Activated naive CD4-positive, alpha-beta T cell treated with anti-CD3 and anti-CD28 coated beads, Interleukin-2, amount 10 ng/mL, durations not matched to agents 7 days and 5 days (primary cell): Measurements from ENCODE around the gene VWF.

ENCODE experiments used
- CTCF ChIA-PET: fragments of 350-600 bp; sonication (Branson Sonifier 250); formaldehyde crosslinking; loops from one replicate; lab custom pipeline; 2021; ENCODE audit warnings: antibody characterized with exemption; lab: Charles Lee
- DNase-seq: peaks from one replicate; pipeline ENCODE4 v3.0.0-alpha.2; 2020
- H3K27ac Mint-ChIP-seq: one replicate; pipeline ENCODE4 v1.8.0; 2021; ENCODE audit warnings: mild to moderate bottlenecking, moderate library complexity, mixed read lengths
- H3K27me3 Mint-ChIP-seq: one replicate; pipeline ENCODE4 v1.8.0; 2021; ENCODE audit warnings: mild to moderate bottlenecking, mixed read lengths
- H3K36me3 Mint-ChIP-seq: one replicate; pipeline ENCODE4 v1.8.0; 2021; ENCODE audit warnings: mixed read lengths
- H3K4me1 Mint-ChIP-seq: one replicate; pipeline ENCODE4 v1.8.0; 2021; ENCODE audit warnings: mixed read lengths
- H3K4me3 Mint-ChIP-seq: one replicate; pipeline ENCODE4 v1.8.0; 2021; ENCODE audit warnings: mild to moderate bottlenecking, moderate library complexity, mixed read lengths
- H3K9me3 Mint-ChIP-seq: one replicate; pipeline ENCODE4 v1.8.0; 2021; ENCODE audit warnings: mixed read lengths

VWF gene

DNA sequence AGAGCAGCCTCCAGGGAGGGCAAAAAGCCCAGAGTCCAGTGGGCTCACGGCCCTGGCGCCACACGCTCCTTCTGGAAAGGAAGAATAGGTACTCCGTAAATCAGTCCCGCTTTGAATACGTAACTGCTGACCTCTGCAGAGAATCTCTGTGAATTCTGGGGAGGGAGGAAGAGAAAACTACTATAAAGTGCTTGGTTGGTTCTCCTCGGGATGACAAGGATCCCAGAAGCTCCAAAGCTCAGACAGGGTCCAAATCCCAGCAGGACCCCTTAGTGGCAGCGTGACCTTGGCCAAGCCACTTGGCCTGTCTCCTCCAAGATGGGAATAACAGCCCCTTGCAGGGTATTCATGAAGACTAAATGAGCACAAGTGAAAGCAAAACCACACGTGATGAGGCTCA, 211.1 kb downstream of the VWF start:
- no peak for DNase-seq
- H3K27ac Mint-ChIP-seq: no peak overlapping the region
- no peaks in the 10 kb centered on the region for H3K36me3 Mint-ChIP-seq
- peaks cover 14% of the 10 kb centered on the region for H3K27me3 Mint-ChIP-seq
- H3K4me1 Mint-ChIP-seq: no peaks in the 10 kb centered on the region
- no peak overlapping the region for H3K4me3 Mint-ChIP-seq
- CTCF ChIA-PET: no interaction called here
- no peaks in the 10 kb centered on the region for H3K9me3 Mint-ChIP-seq

DNA sequence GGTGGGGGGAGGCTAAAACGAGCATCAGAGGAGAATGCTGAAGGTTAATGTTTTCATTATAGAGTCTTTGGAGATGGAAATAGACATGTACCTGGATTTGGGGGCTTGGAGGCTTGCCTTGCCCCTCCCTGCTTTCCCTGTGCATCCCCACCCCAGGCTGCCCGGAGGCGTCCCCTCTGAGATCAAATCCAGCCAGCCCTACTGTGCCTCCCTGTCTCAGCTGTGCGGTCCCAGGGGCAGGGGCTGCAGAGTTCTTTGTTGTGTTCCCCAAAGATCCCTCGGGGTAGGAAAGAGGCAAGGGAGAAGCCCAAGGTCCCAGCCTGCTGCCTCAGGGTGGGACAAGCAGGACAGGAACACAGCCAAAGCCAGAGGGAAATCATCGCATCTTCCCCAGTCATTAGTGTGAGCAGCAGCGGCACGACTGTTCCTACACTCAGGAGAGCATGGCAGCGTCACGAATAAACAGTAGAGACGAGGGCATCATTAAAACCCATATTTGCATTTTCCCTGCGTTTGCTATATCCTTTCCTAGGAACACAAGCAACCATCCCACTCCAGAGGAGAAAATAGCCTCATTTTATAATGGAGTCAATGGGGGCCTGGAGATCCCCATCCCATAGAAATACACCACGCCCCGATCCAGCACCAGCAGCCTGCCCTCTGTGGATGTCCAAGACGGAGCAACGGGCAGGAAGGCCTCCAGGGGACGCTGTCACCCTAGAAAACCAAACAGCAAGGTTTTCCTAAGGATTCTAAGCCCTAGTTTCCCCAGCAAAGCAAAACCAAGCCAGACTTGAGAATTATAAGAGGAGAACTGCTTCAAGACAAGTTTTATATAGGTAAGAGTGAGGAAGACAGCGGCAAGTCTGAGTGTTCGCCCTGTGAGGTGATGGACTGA, 211.8 kb downstream of the VWF start:
- no peak for DNase-seq
- Mint-ChIP-seq H3K4me3 (no peak overlapping the region), H3K27me3 (peaks cover 19% of the 10 kb centered on the region)

GRCh38 chr12:5912011-5912410, 212.5 kb downstream of the VWF start:
- Mint-ChIP-seq H3K27ac (no peak overlapping the region), H3K27me3 (peaks cover 20% of the 10 kb centered on the region), H3K4me3 (no peak overlapping the region), H3K36me3 (no peaks in the 10 kb centered on the region), H3K9me3 (no peaks in the 10 kb centered on the region), H3K4me1 (no peaks in the 10 kb centered on the region)
- CTCF ChIA-PET: no interaction called here
- no peak for DNase-seq

More for the DNA sequence above, 211.8 kb downstream of the VWF start:
- Mint-ChIP-seq H3K9me3 (no peaks in the 10 kb centered on the region), H3K27ac (no peak overlapping the region), H3K36me3 (no peaks in the 10 kb centered on the region), H3K4me1 (no peaks in the 10 kb centered on the region)
- CTCF ChIA-PET: no interaction called here

DNA sequence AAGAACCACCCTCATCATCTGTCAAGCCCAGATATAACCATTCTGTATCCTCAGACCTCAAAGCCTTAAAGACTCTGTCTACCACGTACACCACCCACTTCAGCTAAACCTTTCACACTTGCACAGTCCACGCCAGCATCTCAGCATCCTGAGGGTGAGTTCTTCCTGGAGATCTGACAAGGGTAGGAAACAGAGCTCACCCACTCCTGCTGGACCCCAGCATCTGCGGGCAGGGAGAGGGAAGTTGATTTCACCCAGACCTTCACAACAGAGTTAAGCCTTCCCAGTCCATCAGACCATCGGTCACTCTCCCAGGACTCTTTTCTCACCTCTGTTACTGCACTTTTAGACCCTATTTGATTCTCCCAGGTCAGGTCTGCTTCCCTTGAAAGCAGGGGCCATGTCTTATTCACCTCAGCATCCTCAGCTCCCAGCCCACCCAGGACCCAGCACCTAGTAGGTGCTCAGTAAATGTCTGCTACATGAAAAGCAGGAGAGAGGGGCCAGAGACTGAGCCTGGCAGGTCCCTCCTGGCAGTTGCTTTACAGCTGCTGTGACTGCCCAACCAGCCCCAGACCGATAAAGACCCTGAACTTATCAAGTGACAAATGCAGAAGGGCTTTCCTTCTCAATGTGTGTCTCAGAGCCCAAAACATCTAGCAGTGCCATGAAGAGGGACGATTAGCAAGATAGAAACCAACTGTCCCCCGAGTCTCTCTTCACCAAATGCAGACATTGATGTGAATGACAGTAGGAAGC, 213.5 kb downstream of the VWF start:
- Mint-ChIP-seq H3K4me1 (no peaks in the 10 kb centered on the region), H3K27ac (no peak overlapping the region), H3K9me3 (no peaks in the 10 kb centered on the region), H3K27me3 (peaks cover 20% of the 10 kb centered on the region), H3K4me3 (no peak overlapping the region), H3K36me3 (no peaks in the 10 kb centered on the region)
- DNase-seq: no peak
- CTCF ChIA-PET: no interaction called here

DNA sequence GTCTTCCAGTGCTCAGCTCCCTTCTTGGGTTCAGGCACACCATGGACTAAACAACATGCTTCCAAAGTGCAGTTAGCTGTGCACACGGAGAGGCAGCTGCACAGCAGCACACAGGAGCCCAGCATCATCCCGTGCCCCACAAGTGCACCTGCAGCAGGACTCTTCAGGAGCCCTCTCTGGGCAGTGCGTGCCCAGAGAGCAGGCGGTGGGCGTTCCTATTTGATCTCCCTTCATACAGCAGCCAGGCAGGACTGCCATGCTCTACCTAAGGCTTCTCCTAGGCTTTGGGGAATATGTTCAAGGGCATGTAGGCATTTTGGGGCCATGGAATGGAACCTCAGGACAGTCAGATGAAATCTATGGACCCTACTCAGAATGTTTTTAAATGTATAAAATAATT, 214.9 kb downstream of the VWF start:
- Mint-ChIP-seq H3K4me1 (no peaks in the 10 kb centered on the region), H3K36me3 (no peaks in the 10 kb centered on the region), H3K27ac (no peak overlapping the region), H3K27me3 (peaks cover 20% of the 10 kb centered on the region), H3K9me3 (no peaks in the 10 kb centered on the region), H3K4me3 (no peak overlapping the region)
- CTCF ChIA-PET: no interaction called here
- no peak for DNase-seq

GRCh38 chr12:5908251-5908650, 216.2 kb downstream of the VWF start:
- peaks cover 20% of the 10 kb centered on the region for H3K27me3 Mint-ChIP-seq
- no peak for DNase-seq
- no peaks in the 10 kb centered on the region for H3K36me3 Mint-ChIP-seq
- H3K4me1 Mint-ChIP-seq: no peaks in the 10 kb centered on the region
- H3K27ac Mint-ChIP-seq: no peak overlapping the region
- no peaks in the 10 kb centered on the region for H3K9me3 Mint-ChIP-seq
- H3K4me3 Mint-ChIP-seq: no peak overlapping the region
- CTCF ChIA-PET: no interaction called here

DNA sequence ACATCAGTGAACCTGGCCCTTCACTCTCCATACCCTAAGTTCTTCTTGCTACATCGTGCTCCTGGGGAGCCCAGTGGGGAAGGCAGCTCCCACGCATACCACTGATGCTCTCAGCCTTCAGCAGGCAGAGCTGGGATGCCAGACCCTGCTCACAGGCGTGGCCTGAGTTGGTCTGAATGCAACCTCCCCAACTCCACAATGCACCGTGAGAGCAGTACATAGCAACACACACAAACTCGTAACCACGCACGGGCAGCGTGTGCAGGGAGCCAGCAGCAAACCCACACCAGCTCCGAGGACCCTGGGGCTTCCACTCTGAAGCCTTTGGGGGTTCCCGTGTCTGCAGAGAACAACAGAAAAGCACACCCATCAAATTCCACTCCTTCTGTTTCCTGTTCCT, 216.7 kb downstream of the VWF start:
- H3K4me1 Mint-ChIP-seq: no peaks in the 10 kb centered on the region
- no peaks in the 10 kb centered on the region for H3K9me3 Mint-ChIP-seq
- CTCF ChIA-PET: no interaction called here
- H3K27me3 Mint-ChIP-seq: peaks cover 20% of the 10 kb centered on the region
- no peak overlapping the region for H3K27ac Mint-ChIP-seq
- H3K36me3 Mint-ChIP-seq: no peaks in the 10 kb centered on the region
- H3K4me3 Mint-ChIP-seq: no peak overlapping the region
- no peak for DNase-seq

GRCh38 chr12:5905757-5906156, 218.7 kb downstream of the VWF start:
- CTCF ChIA-PET: no interaction called here
- H3K27me3 Mint-ChIP-seq: peaks cover 10% of the 10 kb centered on the region
- H3K36me3 Mint-ChIP-seq: no peaks in the 10 kb centered on the region
- no peak overlapping the region for H3K27ac Mint-ChIP-seq
- H3K4me3 Mint-ChIP-seq: no peak overlapping the region
- no peaks in the 10 kb centered on the region for H3K4me1 Mint-ChIP-seq
- H3K9me3 Mint-ChIP-seq: no peaks in the 10 kb centered on the region
- DNase-seq: no peak

- Mint-ChIP-seq H3K27me3 (peaks cover 7% of the 10 kb centered on the region), H3K9me3 (no peaks in the 10 kb centered on the region), H3K36me3 (no peaks in the 10 kb centered on the region), H3K27ac (no peak overlapping the region), H3K4me1 (no peaks in the 10 kb centered on the region), H3K4me3 (no peak overlapping the region)
- DNase-seq: no peak
- CTCF ChIA-PET: no interaction called here
Measured at GRCh38 chr12:5904969-5905368, 219.5 kb downstream of the VWF start.

DNA sequence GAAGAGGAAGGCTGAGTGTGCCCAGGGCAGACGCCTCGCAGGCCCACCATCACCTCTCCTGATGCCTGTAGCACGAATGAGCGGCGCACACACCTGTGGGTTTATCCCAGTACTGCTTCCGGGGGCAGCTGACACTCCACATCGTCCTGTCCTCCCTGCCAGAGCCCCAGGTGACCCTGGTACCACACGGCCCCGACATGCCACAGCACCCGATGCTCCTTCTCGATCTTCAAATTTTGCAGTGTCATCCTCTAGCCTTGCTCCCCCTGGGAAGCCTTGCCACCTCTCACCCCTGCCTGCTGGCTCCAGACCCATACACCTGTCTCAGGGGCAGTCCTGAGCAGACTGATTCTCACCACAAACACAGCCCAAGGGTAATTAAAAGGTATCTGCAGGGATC, 220.0 kb downstream of the VWF start:
- no peaks in the 10 kb centered on the region for H3K36me3 Mint-ChIP-seq
- no peak overlapping the region for H3K27ac Mint-ChIP-seq
- no peak for DNase-seq
- H3K4me3 Mint-ChIP-seq: no peak overlapping the region
- no peaks in the 10 kb centered on the region for H3K4me1 Mint-ChIP-seq
- CTCF ChIA-PET: no interaction called here
- peaks cover 7% of the 10 kb centered on the region for H3K27me3 Mint-ChIP-seq
- no peaks in the 10 kb centered on the region for H3K9me3 Mint-ChIP-seq

DNA sequence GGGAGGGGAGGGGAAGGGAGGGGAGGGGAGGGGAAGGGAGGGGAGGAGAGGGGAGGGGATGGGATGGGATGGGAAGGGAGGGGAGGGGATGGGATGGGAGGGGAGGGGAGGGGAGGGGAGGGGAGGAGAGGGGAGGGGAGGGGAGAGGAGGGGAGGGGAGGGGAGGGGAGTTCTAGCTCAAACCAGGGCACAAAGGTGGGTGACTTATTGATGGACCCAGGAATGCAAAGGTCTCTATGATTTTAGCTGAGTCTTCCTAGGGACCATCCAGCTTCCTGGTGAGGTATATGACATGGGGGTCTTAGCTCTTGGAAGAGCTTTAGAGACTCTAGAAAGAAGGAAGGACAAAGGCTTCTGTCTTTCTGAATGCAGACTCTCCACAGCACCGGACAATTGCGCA, 221.7 kb downstream of the VWF start:
- CTCF ChIA-PET: no interaction called here
- peaks cover 2% of the 10 kb centered on the region for H3K27me3 Mint-ChIP-seq
- H3K27ac Mint-ChIP-seq: no peak overlapping the region
- no peak overlapping the region for H3K4me3 Mint-ChIP-seq
- no peaks in the 10 kb centered on the region for H3K36me3 Mint-ChIP-seq
- H3K4me1 Mint-ChIP-seq: no peaks in the 10 kb centered on the region
- DNase-seq: no peak
- H3K9me3 Mint-ChIP-seq: no peaks in the 10 kb centered on the region

DNA sequence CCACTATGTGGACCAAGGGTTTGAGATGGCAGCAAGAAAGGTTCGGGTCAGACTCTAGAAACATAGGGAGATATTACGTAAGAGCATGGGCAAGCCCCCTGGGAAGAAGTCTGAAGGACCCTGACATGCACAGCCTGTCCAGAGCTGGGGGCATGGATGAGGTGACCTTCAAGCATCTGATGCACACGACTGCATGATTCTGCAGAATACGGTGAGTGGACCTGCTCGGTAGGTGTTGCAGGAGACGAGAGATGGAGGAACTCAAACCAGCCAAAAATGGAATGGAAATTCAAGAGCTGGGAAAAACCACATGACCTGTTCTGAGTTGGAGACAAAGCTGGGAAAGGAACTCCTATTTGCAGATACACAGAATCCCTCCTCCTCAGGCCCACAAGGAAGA, 223.1 kb downstream of the VWF start:
- Mint-ChIP-seq H3K4me1 (no peaks in the 10 kb centered on the region), H3K27ac (no peak overlapping the region), H3K9me3 (no peaks in the 10 kb centered on the region), H3K36me3 (no peaks in the 10 kb centered on the region), H3K4me3 (no peak overlapping the region), H3K27me3 (no peaks in the 10 kb centered on the region)
- no peak for DNase-seq
- CTCF ChIA-PET: no interaction called here

DNA sequence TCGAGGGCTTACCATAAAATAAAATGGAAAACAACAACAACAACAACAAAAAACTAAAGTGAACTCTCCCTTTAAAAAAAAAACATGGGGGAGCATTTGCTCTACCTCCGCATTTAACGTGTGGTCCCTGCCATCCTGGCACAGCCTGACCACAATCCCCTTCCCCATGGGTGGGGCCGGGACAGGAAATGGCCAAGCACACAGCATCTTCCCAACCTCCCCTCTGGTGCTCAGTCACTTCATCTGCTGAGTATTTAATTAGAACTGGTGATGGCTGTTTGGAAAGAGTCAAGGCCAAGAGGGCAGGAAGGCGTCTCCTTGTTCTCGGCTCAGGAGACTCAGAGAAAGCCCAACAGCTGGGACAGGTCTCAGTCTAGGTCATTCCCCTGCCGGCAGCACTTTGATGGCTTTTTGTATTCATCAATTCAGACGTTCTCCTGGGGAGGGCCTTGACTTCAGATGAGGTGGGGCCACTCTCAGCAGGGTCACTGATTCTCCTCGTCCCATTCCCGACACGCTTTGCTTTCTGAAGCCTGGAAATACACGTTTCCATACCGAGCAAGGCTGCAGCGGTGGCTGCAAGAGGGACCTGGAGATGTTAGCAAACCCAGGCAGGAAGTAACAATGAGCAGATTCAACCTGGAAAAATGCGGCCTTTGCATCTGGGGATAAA, 223.8 kb downstream of the VWF start:
- no peaks in the 10 kb centered on the region for H3K4me1 Mint-ChIP-seq
- DNase-seq: no peak
- no peaks in the 10 kb centered on the region for H3K9me3 Mint-ChIP-seq
- H3K36me3 Mint-ChIP-seq: no peaks in the 10 kb centered on the region
- no peaks in the 10 kb centered on the region for H3K27me3 Mint-ChIP-seq
- no peak overlapping the region for H3K4me3 Mint-ChIP-seq
- H3K27ac Mint-ChIP-seq: no peak overlapping the region
- CTCF ChIA-PET: no interaction called here

- H3K36me3 Mint-ChIP-seq: no peaks in the 10 kb centered on the region
- no peaks in the 10 kb centered on the region for H3K27me3 Mint-ChIP-seq
- H3K4me3 Mint-ChIP-seq: no peak overlapping the region
- no peak overlapping the region for H3K27ac Mint-ChIP-seq
- H3K4me1 Mint-ChIP-seq: no peaks in the 10 kb centered on the region
- H3K9me3 Mint-ChIP-seq: no peaks in the 10 kb centered on the region
- CTCF ChIA-PET: no interaction called here
- DNase-seq: no peak
Measured at GRCh38 chr12:5900076-5900475, 224.4 kb downstream of the VWF start.
